NCI-H748 treated with DMSO at 0.1 percent for 48 hours (cell line): ENCODE measurements around the gene SSUH2.
A peak's percentile ranks its signal among the peaks of the same experiment; 100 is the strongest.
"Not testable (repeated sequence)": the region's sequence is repeated elsewhere in the genome, so short reads cannot be mapped to it uniquely, and the experiment has no call there.

Experiments
- DNase-seq: peaks from one replicate; lab custom pipeline; 2025; lab: John Stamatoyannopoulos, UW

The SSUH2 gene

GRCh38 chr3:8659242-8659641 is 14.6 kb upstream of the SSUH2 start:
- DNase-seq, result no peak

DNA sequence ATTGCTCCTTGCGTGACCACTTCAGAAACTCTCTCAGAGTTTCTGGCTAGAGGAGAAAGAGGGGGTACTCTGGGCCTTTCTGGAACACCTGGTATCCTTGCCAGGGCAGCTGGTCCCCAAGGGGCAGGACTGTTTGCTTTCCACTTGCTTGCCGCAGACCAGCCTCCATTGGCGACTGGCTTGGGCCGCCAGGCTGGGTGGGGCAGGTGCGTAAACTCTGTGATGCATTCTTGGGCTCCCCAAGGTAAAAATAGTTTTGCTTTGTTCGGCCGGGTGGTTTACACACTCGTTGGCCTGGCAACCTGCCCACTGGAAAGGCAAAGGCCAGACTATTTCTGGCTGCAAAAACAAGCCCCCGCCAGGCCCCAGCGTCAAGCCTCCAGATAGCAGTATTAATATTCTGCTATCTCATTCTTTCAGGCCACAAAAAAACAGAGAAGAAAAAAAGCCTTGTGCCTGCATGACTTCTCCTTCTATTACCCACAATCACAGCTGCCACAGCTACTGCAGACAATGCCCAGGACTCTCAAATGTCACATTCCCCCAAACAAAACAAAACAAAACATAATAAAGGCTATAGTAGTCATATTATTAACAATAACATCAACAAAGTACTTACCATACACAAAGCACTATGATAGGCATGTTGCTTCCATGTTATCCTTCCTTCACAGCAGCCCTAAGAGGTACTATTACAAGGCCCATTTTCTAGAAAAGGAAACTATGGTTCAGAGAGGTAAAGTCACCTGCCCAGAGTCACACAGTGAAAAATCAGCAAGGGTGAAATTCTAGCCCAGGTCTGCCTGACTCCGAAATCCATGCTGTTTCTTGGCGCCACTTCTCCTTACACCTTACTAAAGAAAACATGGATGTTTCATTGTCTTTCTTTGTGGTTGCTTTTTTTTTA is 14.0 kb upstream of the SSUH2 start:
- DNase-seq, result peak; percentile 37

GRCh38 chr3:8657804-8658305 is 13.3 kb upstream of the SSUH2 start:
- DNase-seq, result no peak

DNA sequence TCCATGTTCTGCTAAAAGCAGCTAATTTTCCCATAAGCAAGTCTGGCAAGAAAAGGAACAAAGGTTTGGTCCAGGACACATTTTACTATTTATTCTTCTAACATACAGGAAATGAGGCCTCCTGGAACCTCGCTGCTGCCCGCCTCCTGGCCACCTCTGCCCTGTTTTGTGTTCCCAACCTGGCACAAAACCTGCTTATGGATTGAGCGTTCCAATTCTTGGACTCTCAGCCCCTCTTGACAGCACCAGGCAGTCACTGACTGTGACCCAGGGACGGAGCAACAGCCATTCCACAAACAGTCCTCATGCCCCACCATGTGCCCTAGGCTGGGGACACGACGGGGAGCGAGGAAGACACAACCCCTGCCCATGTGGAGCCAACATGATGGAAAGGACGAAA is 11.6 kb upstream of the SSUH2 start:
- no peak for DNase-seq

- DNase-seq, result no peak
Measured at GRCh38 chr3:8655387-8655835, 10.8 kb upstream of the SSUH2 start.

DNA sequence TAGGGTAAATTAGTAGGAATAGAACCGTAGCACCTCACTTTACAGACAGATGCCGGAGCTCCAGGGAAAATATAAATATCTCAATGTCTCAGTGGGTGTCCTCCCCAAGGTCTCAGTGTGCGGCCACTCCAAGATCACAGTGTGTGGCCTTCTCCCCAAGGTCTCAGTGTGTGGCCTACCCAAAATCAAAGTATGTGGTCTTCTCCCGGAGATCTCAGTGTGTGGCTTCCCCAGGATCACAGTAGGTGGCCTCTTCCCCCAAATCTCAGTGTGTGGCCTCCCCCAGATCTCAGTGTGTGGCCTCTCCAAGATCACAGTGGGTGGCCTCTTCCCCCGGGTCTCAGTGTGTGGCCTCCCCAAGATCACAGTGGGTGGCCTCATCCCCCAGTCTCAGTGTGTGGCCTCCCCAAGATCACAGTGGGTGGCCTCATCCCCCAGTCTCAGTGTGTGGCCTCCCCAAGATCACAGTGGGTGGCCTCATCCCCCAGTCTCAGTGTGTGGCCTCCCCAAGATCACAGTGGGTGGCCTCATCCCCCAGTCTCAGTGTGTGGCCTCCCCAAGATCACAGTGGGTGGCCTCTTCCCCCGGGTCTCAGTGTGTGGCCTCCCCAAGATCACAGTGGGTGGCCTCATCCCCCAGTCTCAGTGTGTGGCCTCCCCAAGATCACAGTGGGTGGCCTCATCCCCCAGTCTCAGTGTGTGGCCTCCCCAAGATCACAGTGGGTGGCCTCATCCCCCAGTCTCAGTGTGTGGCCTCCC is 10.2 kb upstream of the SSUH2 start:
- DNase-seq, result not testable (repeated sequence)

DNA sequence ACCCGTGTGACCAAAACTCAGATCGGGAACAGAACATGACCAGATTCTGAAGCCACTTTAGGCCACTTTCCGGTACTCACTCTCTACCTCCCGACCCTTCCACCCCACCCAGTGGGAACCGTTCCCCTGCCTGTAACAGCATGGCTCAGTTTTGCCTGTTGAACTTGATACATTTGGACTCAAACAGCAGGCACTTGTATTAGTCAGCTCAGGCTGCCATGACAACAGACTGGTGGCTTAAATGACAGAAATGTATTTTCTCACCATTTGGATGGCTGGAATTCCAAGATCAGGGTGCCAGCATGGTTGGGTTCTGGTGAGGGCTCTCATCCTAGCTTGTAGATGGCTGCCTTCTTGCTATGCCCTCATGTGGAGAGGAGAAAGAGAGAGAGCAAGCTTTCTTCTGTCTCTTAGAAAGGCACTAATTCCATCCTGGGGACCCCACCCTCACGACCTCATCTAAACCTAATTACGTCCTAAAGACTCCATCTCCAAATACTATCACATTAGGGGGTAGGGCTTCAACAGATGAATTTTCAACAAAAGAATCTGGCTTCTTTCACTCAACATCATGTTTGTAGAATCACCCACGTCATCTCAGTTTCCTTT is 9.3 kb upstream of the SSUH2 start:
- DNase-seq, result no peak

DNA sequence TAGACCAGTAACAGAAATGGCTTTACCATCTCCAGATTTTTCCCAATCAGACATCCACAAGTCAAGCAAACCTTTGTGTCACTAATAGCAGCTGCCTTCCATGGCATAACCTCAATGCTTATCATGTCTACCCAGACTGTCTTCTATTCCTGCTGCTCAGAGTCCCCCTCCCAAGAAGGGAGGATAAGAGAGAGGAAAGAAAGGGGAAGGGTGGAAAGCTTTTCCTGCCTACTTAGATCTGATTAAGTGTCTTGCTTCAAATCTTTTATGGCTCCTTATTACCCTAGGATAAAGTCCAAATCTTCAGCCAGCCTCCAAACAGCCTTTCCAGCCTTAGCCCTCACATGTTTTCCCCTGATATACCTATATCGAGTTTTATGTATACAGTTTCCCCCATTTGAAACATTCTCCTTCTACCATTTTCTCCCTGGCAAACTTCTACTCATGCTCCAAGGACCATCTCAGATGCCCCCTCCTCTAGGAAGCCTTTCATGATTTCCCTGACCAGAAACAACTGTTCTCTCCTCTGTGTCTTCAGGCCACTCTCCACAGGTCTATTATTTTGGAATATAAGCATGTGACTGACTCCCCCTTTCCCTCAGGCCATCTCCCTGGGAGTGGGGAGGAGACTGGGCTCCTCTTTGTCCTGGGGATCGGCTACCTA is 7.9 kb upstream of the SSUH2 start:
- DNase-seq, result no peak

DNA sequence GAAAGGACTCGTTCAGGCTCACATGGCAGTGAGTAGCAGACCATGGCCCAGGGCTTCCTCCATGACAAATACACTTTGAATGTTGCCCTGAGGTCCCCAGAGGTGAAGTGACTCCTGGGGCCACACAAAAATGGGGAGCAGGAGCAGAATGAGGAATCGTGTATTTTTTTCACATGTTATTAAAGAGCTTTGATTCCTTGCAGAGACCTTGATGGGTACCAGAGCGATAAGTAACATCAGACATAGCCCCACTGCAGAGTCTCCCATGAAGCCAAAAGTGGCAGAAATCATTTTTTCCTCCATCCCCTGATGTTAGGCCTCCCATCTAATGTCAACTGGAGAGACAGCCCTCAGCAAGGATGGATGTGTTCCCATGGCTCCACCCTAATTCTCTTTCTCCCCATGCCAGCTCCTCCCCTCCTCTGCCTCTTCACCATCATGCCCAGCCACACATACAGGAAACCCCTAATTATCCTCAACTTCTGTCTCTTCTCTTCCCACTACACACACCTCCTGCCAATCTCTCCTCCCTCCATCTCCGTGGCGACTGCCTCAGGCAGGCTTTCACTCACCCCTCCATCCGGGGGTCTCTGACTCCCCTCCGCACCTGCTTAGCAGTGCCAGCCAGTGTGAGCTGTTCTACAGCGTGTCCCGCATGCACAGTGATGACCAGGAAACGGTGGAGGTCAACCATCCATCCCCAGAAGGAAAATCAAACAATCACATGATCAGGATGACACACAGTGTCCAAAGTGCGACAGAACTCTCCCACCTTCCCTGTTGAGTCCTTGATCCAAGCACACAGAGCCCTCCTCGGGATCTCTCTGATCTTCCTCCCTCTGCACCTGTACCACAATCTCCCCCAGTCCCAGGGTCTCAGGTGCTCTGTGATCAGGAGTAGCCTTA is 7.1 kb upstream of the SSUH2 start:
- DNase-seq, result peak; percentile 3

DNA sequence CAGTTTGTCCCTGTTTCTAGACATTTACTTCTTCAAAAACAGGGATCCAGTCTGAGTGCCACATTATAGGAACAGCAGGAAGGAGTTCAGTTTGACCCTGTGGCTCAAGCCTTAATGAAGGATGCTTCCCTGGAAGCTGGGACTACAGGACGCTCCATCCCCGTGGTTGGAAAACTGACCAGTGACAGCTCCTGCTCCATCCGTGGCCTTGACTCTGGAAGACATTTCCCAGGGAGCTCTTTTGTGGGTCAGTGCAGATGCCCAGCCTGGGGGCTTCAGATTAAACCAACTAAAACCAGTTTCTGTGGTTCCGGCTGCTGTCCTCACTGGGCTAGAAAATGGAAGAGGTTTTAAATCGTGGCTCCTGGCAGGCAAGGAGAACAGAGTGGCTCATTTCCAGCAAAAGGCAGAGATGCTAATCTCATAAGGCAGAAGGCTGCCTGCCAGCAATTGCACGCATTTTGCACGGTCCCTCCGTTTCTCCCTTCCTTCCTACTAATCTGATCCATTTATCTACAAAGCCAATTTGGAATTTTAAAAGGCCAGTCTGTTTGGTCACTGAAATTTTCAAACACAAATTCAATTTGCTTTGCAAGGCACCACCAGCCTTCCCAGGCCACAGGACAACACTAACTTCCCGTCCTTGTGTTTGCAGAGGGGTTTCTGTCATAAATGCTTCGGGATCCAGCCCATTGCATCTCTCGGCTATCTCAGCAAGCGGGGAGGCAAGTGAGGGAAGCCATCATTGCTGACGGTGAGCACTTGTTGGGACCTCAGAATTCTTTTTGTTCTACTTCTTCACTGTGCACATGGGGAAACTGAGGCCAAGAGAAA is 6.2 kb upstream of the SSUH2 start:
- DNase-seq, result no peak

DNA sequence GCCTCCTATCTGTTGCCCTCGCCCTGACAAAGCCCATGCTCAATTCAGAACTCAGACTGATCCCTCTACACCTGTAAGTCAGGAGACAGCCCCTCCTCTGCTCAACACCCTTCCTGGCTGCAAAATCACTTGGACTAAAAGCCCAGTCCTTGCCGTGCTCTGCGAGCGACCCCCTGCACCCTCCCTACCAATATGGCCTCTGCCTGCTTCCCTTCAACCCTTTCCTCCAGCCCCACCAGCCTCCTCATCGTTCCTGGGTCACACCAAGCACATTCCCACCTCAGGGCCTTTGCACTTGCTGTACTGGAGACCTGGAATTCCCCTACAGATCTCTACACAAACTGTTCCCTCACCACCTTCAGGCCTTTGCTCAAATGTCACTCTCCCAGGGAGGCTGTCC is 5.2 kb upstream of the SSUH2 start:
- no peak for DNase-seq

DNA sequence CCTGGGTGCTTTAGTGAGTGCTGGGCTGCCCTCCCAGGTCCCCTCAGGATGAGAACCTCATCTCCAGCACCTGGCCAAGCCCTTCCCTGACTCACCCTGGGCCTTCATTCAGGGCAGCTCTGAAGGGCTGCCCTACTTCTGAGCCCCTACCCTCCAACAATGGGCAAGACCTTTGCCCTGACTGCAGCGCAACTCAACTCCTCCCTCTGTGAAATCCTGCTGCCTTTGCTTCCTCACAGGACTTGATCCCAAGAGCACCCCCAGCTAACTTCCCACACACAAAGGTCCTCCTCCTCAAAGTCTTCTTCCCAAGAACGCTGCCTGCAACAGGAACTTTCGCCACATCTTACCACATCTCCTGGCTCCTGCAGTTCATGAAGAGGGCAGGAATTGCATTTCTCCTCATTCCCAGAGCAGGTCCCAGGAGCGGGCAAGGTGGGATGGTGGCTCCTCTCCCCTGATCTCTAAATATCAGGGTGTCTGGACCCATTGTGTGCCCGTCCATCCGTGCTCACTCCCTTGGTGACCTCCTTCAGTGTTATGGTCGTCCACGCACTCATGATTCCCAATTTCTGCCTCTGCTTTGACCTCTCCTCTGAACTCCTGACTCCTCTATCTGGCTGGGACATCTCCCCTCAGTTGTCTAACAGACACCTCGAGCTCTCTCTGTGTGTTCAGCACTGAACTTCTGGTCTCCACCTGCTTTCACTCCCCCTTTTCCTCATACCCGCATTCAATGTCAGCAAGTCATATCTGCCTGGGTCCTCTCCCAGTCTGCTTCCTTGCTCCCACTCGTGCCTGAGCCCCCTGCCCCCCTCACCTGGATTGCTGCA is 4.5 kb upstream of the SSUH2 start:
- DNase-seq, result no peak

- DNase-seq, result no peak
Measured at GRCh38 chr3:8647137-8647985, 2.8 kb upstream of the SSUH2 start.

GRCh38 chr3:8646313-8646938 is 1.8 kb upstream of the SSUH2 start:
- no peak for DNase-seq

DNA sequence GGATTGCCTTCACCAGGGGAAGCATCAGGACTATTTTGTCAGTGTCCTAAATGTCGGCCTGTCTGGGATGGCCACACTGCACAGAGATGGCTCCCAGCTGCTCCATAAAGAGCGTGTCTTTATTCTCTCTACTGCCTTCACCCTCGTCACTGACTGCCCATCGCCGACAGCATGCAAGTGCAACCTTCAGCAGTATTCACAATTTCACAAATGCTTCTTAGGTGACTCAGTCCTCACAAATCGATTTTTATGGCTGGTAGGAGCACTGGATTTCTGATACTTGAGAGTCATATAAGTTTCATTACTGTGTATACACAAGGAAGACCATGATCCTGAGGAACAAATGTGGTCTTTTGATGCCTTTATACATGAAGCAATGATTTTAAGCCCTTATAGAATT is 1.1 kb upstream of the SSUH2 start:
- DNase-seq, result no peak

DNA sequence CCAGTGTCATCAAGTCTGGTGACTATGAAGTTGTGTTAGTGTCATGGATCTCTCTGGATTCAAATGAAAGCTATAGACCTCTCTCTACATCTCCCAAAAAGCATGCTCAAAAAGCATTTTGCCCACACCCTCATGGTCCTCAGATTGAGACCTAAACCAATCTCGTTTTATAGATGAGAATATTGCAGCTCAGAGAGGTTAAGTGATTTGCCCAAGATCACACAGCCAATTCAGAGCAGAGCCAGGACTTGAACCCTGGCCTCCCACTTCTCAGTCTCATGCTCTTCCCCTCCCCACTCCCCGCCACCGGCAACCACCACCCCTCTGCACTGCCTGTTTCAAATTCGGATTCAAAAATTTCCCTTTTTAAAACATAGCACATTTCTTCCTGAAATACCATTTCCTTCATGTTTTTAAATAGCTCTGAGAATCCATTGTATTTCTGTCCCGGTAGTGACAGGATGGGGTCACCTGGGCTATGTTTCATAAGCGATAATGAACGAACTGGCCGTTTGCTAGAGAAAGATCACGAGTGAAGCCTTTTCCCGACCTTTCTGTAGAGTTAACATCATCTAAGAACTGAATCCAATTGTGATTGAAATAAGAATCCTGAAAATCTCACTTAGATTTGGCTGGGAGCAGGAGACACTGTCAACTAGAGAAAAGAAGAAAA is 769 bp downstream of the SSUH2 start:
- no peak for DNase-seq

GRCh38 chr3:8642001-8642400 is 2.6 kb downstream of the SSUH2 start:
- no peak for DNase-seq
